ENCODE data around the gene LRRC7.

GRCh38 chr1:69645477-69645876, 77.8 kb downstream of the LRRC7 start:
- TF ChIP-seq, protein P1, sequence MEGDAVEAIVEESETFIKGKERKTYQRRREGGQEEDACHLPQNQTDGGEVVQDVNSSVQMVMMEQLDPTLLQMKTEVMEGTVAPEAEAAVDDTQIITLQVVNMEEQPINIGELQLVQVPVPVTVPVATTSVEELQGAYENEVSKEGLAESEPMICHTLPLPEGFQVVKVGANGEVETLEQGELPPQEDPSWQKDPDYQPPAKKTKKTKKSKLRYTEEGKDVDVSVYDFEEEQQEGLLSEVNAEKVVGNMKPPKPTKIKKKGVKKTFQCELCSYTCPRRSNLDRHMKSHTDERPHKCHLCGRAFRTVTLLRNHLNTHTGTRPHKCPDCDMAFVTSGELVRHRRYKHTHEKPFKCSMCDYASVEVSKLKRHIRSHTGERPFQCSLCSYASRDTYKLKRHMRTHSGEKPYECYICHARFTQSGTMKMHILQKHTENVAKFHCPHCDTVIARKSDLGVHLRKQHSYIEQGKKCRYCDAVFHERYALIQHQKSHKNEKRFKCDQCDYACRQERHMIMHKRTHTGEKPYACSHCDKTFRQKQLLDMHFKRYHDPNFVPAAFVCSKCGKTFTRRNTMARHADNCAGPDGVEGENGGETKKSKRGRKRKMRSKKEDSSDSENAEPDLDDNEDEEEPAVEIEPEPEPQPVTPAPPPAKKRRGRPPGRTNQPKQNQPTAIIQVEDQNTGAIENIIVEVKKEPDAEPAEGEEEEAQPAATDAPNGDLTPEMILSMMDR (IDR thresholded peaks at IDR 0.05) = no peak
- TF ChIP-seq POLR2AphosphoS5 (IDR thresholded peaks at IDR 0.05) = no peak
- no peak for TF ChIP-seq POLR2A (IDR thresholded peaks at IDR 0.05)

Data from breast epithelium (tissue), 3 donors.